ENCODE data around the gene P4HTM.
A peak's percentile ranks its signal among the peaks of the same experiment; 100 is the strongest.

Gene P4HTM, protein sequence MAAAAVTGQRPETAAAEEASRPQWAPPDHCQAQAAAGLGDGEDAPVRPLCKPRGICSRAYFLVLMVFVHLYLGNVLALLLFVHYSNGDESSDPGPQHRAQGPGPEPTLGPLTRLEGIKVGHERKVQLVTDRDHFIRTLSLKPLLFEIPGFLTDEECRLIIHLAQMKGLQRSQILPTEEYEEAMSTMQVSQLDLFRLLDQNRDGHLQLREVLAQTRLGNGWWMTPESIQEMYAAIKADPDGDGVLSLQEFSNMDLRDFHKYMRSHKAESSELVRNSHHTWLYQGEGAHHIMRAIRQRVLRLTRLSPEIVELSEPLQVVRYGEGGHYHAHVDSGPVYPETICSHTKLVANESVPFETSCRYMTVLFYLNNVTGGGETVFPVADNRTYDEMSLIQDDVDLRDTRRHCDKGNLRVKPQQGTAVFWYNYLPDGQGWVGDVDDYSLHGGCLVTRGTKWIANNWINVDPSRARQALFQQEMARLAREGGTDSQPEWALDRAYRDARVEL

DNA sequence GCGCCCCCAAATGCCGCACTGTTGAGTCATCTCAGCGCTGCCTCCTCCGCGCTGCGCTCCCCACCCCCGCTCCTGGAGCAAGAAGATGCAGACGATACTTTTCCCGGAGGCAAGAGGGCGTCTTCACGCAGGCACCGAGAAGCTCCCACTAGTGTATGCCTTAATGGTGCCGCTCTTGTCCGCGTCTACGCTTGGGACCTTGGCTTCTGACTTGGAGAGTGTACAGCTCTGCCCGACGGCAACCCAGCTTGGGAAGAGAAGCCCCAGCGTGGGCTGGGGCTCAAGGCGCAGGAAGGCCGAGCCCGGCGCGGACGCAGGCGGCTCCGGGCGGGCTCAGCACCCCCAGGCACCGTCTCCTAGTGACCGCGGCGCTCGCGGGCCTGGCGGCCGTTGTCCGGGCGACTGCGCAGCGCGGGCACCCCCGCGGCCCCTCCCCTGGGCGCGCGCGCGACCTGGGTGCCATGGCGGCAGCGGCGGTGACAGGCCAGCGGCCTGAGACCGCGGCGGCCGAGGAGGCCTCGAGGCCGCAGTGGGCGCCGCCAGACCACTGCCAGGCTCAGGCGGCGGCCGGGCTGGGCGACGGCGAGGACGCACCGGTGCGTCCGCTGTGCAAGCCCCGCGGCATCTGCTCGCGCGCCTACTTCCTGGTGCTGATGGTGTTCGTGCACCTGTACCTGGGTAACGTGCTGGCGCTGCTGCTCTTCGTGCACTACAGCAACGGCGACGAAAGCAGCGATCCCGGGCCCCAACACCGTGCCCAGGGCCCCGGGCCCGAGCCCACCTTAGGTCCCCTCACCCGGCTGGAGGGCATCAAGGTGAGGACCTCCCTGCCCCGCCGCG lies at the start of gene P4HTM:
Gene P4HTM (plus strand): TSS at position 446 of the 840 bp plus-strand sequence. CDS start 16 bp downstream, at position 462.
- peak; percentile 89 for DNase-seq

DNA sequence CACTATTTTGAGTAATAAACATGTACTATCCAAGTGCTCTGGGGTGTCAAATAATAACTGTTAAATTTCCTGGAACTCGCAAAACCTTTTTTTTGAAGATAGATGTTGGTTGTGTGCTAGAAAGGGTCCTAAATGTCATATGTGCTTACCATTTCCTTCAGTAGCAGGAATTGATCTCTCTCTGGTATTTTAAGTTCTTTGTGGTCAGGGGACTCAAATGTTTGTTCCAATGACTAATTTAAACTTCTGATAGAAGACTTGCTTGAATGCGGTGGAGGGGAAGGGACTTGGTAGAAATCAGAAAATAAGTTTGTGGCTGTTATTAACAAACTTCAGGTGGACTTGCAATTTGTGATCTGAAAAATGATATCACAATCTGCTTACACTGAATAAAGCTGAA lies 44.6 kb upstream of the P4HTM start:
- DNase-seq = no peak

DNA sequence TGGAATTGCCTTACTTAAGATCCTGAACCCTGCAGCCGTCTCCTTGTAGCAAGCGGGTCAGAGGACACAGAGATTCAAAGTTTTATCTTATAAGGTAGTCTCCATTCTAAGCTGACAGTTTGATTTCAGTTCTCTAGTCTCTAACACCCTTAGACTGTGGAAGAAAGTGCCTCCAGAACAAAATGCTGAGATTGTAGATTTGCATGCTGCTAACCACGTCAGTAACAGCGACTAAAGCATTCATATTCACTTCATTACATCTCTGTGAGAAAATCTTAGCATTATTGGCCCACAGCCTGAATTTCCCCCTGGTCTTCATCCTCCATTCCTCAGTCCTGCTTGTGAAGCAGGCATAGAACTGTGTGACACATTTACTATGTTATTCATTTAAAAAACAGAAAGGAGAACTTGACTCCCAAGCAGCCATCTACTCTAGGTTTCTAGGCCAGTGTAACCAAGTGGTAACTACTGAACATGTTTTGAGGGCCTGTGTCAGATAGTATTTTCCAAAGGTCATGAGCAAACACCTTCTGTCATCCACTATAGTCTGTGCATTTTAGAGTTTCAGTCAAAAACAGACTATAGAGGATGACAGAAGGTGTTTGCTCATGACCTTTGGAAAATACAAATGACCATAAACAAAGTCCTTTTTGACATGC lies 44.0 kb upstream of the P4HTM start:
- DNase-seq = no peak

DNA sequence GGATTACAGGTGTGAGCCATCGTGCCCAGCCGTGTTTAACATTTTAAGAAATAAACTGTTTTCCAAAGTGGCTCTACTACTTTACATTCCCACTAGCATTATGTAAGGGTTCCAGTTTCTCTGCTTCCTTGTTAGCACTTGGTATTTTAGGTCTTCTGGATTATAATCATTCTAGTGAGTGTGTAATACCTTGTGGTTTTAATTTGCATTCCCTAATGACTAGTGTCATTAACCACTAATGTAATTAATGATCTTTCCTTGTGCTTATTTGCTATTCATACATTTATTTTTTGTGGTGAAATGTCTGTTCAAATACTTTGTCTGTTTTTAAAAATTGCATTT lies 40.7 kb upstream of the P4HTM start:
- DNase-seq = no peak

DNA sequence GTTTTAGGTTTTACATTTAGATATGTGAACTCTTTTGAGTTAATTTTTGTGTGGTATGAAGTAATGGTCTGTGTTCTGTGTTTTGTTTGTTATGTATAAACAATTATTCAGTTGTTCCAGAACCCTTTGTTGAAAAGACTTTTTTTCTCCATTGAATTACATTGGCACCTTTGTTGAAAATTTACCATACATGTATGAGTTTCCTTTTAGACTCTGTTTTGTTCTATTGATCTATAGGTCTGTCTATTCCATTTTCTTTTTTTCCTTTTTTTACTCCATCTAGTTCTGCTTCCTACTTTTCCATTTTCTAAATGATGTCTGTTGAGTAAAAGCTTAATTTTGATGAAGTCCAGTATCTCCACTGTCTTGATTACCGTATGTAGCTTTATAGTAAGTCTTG lies 40.0 kb upstream of the P4HTM start:
- DNase-seq = no peak

DNA sequence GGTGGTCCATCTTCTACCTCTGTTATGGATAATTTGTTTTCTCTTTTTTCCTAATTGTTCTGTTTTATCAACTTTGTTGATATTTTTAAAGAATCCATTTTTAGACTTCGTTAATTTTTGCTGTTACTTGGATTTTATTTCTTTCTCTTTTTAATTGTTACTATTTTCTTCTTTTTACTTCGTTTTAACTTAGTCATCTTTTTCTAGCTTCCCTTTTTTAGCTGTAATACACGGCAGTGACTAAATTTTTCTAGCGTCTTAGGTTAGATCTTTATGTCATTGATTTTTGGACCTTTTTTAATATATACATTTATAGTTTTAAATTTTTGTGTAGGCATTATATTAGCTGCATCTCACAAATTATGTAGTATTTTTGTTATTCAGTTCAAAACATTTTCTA lies 38.3 kb upstream of the P4HTM start:
- DNase-seq = no peak

DNA sequence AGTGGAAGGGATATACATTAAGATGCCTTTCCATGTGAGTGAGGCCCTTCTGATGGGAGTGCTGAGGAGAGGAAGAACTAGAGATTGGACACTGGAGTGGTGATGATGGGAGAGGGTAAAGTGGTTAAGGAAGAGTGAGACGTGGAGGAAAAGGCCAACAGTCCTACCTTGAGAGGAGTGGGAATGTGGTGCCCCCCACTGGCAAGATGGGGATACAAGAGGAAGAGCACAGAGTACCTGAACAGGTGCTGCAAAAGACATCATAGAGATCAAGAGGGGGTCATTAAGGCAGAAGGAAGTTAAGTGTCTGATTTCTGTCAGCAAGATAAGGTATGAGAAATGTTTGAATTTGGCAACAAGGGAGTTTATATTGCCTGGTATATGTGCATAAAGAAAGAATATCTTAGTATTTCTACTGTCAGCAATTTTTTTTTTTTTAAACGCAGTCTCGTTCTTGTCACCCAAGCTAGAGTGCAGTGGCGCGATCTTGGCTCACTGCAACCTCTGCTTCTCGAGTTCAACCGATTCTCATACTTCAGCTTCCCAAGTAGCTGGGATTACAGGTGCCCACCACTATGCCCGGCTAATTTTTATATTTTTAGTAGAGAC lies 37.4 kb upstream of the P4HTM start:
- peak; percentile 45 for DNase-seq

DNA sequence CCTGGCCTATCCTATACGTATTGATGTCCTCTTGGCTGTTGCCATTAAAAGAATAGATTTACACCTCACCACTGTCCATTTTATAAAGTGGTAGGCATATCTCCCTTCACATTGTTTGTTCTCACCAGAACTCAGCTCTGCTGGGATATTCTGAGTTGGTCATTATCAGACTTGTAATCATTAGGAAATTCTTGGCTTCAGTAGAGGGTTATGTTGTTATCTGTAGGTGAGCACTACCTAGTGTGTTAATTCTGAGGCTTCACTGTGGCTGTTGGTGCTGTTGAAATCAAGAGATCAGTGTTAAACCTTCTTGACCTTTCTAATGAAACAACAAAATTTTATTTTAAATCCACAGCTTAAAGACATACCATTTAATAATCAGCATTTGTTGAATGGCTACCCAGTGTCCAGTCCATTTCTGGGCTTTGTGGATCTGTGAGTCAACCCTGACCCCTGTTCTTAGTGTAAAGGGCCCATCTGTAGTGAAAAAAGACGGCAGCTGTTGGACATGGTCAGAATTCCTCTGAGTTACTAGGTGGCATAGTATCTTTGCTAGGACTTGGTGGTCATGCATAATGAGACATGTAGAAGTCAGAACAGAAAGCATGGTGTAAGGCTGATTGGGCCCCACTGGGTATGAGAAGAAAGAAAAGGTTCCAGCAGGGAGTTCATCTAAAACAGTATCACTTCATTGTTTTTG lies 32.9 kb upstream of the P4HTM start:
- no peak for DNase-seq

DNA sequence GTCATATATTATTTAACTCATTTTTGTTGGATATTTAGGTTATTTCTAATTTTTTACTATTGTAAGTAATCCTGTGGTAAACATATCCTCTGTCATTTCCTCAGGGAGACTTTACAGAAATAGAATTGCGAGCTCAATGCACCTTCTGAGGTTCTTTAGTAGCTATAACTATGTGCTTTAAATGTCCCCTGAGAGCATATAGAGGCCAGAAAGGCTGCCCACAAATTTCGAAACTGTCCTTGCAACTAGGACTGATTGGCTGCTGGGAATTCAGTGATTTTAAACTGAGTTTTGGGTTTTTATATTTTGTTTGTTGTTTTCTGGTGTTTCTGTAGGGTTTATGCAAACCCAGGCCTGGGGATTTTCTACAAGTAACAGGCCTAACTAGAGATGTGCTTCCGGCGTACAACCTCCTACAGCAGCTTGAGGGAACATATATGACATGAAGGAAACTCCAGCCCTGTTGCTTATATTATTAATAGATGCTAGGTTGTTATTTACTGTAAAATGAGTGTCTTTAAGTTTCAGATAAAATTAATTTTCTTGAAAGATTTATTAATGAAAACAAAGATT lies 29.1 kb upstream of the P4HTM start:
- no peak for DNase-seq

DNA sequence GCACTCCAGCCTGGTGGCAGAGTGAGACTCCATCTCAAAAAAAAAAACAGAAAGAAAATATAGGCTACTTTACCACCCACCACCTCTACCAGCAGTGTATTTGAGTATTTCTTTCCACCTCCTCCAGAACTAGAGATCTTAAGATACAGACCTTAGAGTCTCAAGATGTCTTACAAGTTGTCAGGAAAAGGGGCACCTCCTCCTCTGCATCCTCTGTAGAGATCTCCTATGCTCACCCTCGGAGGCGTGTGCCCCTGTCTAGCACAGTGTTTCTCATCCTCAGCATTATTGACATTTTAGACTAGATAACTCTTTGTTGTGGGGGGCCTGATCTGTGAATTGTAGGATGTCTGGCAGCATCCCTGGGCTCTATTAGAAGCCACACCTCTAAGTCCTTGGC lies 27.7 kb upstream of the P4HTM start:
- DNase-seq = no peak

DNA sequence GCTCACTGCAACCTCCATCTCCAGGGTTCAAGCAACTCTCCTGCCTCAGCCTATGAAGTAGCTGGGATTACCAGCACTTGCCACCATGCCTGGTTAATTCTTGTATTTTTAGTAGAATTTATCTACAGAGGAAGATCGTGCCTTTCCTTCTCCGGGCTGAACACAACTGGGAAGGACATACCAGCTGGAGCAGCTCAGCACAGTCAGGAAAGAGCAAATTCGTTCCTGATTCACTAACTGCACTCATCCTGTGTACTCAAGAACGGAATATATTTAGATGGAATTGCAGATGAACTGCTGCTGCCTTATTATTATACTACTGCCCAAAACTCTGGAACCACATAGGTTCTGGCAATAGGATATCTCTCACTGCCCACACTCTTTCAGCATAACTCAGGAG lies 27.1 kb upstream of the P4HTM start:
- no peak for DNase-seq

DNA sequence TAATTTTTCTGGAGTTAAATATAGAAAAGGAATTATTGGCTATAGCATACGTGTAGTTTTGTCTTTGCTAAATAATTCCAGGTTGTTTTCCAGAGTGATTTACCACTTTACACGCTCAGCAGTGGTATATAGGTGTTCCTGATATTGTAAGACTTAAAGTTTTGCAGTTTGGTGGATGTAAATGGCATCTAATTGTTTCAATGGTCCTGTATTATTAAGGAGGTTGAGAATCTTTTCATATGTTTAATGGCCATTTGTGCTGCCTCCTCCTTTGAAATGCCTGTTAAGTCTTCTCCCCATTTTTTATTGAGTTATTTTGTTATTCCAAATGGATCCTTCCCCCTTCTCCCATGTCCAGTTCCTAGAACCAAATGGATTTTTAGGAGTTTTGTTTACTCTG lies 26.4 kb upstream of the P4HTM start:
- no peak for DNase-seq

DNA sequence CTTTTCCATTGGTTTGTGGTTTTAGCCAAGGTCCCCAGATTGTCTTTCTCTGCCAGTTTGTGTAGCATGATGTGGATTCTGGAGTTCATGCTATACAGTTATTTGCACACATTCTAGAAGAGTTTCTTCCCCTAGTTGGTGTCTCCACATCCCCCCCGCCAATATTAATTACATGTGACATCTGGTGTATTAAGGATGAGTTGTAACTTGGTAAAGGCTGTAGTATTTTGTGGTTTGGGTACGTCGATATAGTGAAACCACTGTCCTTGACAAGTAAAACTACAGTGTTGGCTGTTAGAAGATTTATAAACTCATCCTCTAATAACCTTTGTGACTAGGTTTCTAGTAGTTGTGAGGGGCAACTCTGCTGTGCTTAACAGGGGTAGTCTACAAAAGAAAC lies 23.7 kb upstream of the P4HTM start:
- DNase-seq = no peak

DNA sequence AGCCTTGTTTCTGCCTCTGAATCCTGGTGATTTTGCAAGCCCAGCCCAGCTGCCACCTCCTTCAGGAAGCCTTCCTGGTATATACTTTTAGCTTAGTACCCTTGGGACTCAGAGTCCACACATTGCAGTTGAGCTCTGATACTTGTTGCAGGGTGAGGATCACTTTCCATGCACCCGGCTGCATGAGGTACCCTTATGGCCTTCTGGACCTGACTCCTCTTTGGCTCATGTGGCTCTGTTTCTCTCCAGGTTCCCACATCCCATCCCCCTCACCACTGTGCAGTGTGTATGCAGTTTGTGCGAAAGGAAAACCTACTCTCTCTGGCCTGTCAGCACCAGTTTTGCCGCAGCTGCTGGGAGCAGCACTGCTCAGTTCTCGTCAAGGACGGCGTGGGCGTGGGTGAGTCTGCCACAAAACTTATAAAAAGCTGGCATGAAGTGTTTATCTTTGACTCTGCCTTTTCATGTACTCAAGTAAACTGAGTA lies 23.1 kb upstream of the P4HTM start:
- no peak for DNase-seq

DNA sequence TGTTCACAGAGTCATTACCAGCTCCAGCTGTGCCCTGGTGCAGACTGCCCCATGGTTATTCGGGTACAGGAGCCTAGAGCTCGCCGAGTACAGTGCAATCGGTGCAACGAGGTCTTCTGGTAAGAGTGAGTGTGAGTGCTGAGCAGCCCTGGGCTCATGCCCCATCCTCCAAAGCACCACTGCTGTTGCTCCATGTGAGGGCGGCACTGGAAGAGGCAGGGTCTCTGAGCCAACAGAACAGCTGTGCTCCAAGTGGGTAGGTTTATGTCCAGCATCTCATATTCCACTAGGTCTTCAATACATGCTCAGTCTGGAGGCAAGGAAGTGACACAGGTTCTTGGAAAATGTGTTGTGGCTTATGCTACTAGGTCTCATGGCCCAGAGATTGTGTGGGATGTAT lies 19.5 kb upstream of the P4HTM start:
- no peak for DNase-seq

DNA sequence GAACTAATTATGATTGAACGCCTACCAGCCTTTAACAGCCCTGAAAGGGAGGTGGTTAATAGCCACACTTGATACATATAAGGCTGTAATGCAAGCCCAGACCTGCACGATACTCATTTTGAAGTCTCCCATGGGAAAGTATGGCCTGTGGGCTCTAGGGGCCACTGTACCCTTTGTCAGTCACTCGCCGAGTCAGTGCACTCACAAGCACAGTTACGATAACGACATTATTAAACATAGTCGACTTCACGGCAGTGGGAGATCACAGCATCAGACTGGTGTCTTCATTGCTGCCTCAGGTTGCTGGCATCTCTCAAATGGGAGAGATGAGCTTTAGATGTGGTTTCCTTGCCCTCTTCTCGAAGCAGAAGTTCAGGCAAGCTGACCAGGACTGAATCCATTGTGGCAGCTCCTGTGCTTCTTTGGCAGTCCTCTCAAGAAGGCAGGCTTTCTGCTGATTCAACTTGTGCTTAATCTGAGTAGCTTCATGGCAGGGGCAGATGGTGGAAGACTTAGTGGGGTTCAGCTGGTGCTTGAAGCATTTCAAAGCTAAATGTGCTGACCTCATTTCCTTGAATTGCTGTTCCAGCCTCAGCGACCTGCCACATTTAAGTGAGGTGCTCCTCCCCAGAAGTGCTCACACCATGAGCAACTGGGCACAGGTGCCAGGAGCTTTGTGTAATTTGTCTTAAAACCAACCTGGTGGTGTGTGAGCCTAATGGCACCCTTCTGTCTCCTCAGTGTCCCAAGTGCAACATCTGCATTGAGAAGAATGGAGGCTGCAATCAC lies 15.8 kb upstream of the P4HTM start:
- no peak for DNase-seq

DNA sequence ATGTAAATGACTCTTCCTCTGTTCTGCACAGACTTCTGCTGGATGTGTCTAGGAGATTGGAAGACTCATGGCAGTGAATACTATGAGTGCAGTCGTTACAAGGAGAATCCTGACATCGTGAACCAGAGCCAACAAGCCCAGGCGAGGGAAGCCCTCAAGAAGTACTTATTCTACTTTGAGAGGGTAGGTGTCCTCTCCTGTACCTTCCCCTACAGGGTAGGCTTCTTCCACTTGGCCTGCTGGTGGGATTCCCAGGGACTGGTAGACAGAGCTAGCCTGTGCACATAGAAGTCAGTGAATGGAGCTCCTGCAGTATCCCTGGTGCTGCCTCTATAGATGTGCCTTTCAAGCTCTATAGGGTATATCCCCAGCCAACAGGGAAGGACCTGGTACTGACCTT lies 10.6 kb upstream of the P4HTM start:
- no peak for DNase-seq

DNA sequence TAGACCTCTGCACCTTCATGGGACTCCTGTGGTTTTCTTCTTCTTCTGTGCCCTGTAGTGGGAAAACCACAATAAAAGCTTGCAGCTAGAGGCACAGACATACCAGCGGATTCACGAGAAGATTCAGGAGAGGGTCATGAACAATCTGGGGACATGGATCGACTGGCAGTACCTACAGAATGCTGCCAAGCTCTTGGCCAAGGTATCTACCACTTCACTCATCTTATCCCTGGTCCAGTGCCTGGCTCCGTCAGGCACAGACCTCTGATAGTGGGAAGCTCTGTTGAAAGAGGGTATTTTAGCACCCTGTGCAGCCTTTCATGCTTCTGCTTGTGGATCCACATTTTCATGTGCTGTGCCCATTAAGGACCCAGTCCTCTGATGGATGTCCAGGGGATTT lies 9.7 kb upstream of the P4HTM start:
- DNase-seq = no peak

DNA sequence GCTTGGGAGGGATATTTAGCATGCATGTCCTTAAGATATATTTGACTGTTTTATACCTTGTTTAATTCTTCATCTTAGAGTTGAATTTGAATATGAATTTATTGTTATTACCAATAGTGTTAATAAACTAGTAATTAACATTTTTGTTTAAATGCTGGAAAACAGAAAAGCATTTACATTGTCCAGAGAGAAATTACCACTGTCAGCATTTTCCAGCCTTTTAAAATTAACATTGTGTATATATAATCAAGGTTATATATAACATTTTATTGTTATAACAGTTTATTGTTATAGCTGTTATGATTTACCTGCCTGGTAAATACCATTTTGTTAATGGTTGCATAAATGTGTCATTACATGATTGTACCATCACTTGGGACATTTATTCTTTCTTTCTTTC lies 8.0 kb upstream of the P4HTM start:
- DNase-seq = no peak

DNA sequence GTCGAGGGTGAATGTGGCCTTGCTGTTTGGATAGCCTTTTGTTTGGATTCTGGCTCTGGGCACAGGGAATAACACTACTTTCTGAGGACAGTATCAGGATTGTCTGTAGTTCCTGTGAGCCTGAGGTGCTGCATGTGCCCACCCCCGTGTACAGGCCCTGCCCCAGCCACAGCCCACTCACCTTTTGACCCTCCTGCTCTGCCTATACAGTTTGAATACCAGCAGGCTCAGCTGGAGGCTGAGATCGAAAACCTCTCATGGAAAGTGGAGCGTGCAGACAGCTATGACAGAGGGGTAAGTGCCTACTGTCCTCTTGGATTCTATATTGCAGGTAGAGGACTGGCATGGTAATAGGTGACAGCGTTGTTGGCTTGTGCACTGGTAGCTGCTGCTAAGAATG lies 7.4 kb upstream of the P4HTM start:
- no peak for DNase-seq

DNA sequence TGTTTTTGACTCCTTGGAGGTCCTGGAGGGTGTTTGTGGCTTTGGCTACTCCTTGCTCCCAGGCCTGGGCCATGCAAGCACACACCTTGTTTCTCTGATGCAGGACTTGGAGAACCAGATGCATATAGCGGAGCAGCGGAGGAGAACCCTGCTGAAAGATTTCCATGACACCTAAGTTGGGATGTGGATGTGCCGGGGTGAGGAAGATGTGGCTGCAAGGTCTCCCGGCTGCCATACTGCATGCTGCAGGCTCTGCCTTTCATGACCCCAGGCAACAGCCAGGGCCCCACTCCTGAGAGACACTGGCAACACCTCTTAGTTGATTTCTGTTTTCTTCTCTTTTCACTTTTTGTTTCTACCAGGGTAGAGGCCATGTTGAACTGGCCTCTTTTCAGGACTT lies 6.9 kb upstream of the P4HTM start:
- DNase-seq = no peak

Measured in hematopoietic multipotent progenitor cell treated with erythropoietin and hydrocortisone succinate and interleukin-3 and kit ligand, for 8 days (in vitro differentiated cells).